GM12892 (cell line): ENCODE data around the gene PPP1R13B.

Experiments
- DNase-seq: peaks from one replicate; pipeline ENCODE4 v3.0.0; 2011; ENCODE audit not compliant: insufficient read length
- FAIRE-seq: peaks from 2 replicates; lab custom pipeline; 2011; peaks lifted over from hg19 to GRCh38; lab: Jason Lieb, UNC
- POLR2A ChIP-seq: IDR thresholded peaks from 2 replicates; pipeline ENCODE4 v1.6.1; 2011; ENCODE audit warnings: low read depth, low read length, control low read depth
- POLR2AphosphoS5 ChIP-seq: IDR thresholded peaks from 2 replicates; pipeline ENCODE4 v1.6.1; 2011; ENCODE audit warnings: low read depth, low read length, control low read depth
- TAF1 ChIP-seq: IDR thresholded peaks from 2 replicates; pipeline ENCODE4 v1.6.1; 2011; ENCODE audit warnings: low read depth, mild to moderate bottlenecking, control low read depth, low read length, borderline replicate concordance

The PPP1R13B gene

DNA sequence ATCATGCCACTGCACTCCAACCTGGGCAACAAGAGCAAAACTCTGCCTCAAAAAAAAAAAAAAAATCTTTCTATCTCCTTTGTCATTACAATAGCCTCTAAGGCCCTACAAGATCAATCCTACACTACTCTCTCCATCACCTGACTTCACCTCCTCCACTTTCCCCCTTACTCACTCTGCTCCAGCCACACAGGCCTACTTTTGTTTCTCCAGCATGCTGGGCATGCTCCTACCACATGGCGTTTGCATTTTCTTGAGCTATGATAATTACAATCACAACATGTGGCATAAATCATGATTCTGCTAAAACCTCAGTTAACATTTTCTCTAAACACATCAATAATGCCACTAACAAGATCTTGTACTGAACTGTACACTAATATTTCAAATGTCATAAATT lies 7.8 kb downstream of the PPP1R13B start:
- TF ChIP-seq POLR2AphosphoS5 (no peak), POLR2A (no peak), TAF1 (no peak)
- FAIRE-seq, result no peak
- no peak for DNase-seq

- no peak for TF ChIP-seq POLR2AphosphoS5
- TF ChIP-seq TAF1, result no peak
- no peak for TF ChIP-seq POLR2A
- DNase-seq (no peak), FAIRE-seq (no peak)
These were observed 9.3 kb downstream of the PPP1R13B start for GRCh38 chr14:103838117-103838516.

GRCh38 chr14:103836976-103837725 lies 10.2 kb downstream of the PPP1R13B start:
- no peak for DNase-seq
- TF ChIP-seq POLR2A (no peak), TAF1 (no peak), POLR2AphosphoS5 (no peak)
- no peak for FAIRE-seq

GRCh38 chr14:103834956-103835355 lies 12.4 kb downstream of the PPP1R13B start:
- DNase-seq (no peak), FAIRE-seq (no peak)
- TF ChIP-seq TAF1, result no peak
- TF ChIP-seq POLR2A, result no peak
- TF ChIP-seq POLR2AphosphoS5, result no peak

DNA sequence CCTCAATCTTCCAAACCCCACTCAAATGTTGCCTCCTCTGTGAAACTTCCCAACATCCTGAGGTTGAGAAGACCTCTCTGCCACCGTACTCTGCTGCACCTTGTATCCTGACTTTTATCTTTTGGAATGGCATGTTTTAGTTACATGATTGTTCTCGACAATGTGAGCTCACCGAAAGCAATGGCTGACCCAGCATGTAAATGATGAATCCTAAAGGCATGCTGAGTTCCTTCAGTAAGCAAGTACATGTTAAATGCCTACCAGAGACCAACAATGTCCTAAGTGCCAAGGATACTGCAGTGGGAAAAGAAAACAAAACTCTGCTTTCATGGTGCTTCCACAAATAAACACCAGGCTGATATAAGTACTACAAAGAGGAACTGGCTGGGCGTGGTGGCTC lies 13.7 kb downstream of the PPP1R13B start:
- no peak for DNase-seq
- no peak for TF ChIP-seq TAF1
- no peak for FAIRE-seq

GRCh38 chr14:103832046-103832445 lies 15.3 kb downstream of the PPP1R13B start:
- FAIRE-seq, result no peak
- TF ChIP-seq TAF1, result no peak
- TF ChIP-seq POLR2A, result no peak
- TF ChIP-seq POLR2AphosphoS5, result no peak
- no peak for DNase-seq

DNA sequence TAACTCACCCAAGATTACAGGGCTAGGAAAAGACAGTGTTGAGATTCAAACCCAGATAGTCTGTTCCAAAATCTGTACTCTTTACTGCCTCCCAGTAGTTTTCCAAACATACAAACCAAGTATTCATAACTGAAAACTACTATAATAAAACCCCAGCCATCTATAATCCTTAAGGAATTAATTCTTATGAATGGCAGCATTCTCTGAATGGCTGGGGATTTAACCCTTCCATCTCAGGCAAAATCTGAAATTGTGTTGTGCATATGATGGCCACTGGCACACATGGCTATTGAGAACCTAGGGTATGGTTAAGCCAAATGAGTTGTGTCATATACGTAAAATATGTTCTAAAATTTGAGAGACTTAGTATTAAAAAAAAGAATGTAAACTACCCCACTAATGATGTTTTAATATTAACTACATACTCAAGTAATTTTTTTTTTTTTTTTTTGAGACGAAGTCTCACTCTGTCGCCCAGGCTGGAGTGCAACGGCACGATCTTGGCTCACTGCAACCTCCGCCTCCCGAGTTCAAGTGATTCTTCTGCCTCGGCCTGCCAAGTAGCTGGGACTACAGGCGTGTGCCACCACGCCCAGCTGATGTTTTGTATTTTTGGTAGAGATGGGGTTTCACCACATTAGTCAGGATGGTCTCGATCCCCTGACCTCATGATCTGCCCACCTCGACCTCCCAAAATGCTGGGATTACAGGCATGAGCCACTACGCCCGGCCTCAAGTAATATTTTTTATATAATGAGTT lies 16.7 kb downstream of the PPP1R13B start:
- DNase-seq (no peak), FAIRE-seq (no peak)

GRCh38 chr14:103828315-103828967 lies 18.9 kb downstream of the PPP1R13B start:
- DNase-seq, result no peak
- FAIRE-seq, result no peak
- TF ChIP-seq POLR2AphosphoS5, result no peak
- no peak for TF ChIP-seq POLR2A
- no peak for TF ChIP-seq TAF1

More for the DNA sequence above, 16.7 kb downstream of the PPP1R13B start:
- TF ChIP-seq POLR2AphosphoS5 (no peak), TAF1 (no peak)

GRCh38 chr14:103825101-103825500 lies 22.3 kb downstream of the PPP1R13B start:
- DNase-seq (no peak), FAIRE-seq (no peak)
- no peak for TF ChIP-seq POLR2A
- no peak for TF ChIP-seq TAF1
- TF ChIP-seq POLR2AphosphoS5, result no peak

GRCh38 chr14:103820908-103821307 lies 26.5 kb downstream of the PPP1R13B start:
- TF ChIP-seq POLR2A, result no peak
- TF ChIP-seq POLR2AphosphoS5, result no peak
- TF ChIP-seq TAF1, result no peak
- no peak for DNase-seq
- FAIRE-seq, result no peak

DNA sequence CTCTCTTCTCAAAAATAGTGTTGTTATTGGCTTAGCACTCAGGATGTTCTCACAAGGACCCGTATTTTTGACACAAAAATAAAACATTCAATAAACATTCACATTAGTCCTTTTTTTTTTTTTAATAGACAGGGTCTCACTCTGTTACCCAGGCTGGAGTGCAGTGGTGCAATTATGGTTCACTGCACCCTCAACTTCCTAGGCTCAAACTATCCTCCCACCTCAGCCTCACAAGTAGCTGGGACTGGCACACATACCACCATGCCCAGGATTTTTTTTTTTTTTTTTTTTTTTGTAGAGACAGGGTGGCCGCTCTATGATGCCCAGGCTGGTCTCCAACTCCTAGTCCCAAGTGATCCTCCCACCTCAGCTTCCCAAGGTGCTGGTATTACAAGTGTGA lies 27.0 kb downstream of the PPP1R13B start:
- no peak for DNase-seq
- FAIRE-seq, result no peak
- TF ChIP-seq TAF1, result no peak
- TF ChIP-seq POLR2AphosphoS5, result no peak
- no peak for TF ChIP-seq POLR2A
